Activated T-helper 1 cell treated with anti-CD3 and anti-CD28 coated beads, Interleukin-12 subunit alpha, Interleukin-12 subunit beta, Interleukin-2, Interleukin-4 antibody, amounts not matched to agents 30 ng/mL and 10 ng/mL and 1 ng/mL, durations not matched to agents 14 hours and 24 hours and 36 hours (primary cell): Measurements from ENCODE around the gene ZNF439. TPM values are rescaled to one million over a fixed set of nuclear protein-coding genes. Genes with fewer than 3 reads are reported as not detected.

Source experiments
- total RNA-seq: library from RNA; stranded (reverse); gene quantifications from 2 replicates; pipeline ENCODE4 v1.2.3, GENCODE V29; 2022

ZNF439 gene
- total RNA-seq, 1 donor from 2014 or later, result 3.6 TPM

Other genes starting within 250 kb of the ZNF439 start
- gene ZNF823, start 109.8 kb upstream of the ZNF439 start, total RNA-seq, result 2.5 and 2.8 TPM in 2 replicates
- 2.8 and 4.4 TPM in 2 replicates for gene ZNF441, start 81.7 kb upstream of the ZNF439 start, total RNA-seq
- gene ZNF491, start 50.2 kb upstream of the ZNF439 start, total RNA-seq, result 0.54 and 0.56 TPM in 2 replicates
- 6.7 and 9.2 TPM in 2 replicates for gene ZNF440, start 34.5 kb upstream of the ZNF439 start, total RNA-seq
- gene ZNF69, start 39.1 kb downstream of the ZNF439 start, total RNA-seq, result 0.16 and 0.29 TPM in 2 replicates
- gene ZNF700, start 76.4 kb downstream of the ZNF439 start, total RNA-seq, result 11.9 and 12.2 TPM in 2 replicates
- 0.49 and 1.1 TPM in 2 replicates for gene ZNF763, start 116.3 kb downstream of the ZNF439 start, total RNA-seq
- 0.39 TPM in 1 of 2 replicates, not detected in the other for gene ZNF433, start 187.0 kb downstream of the ZNF439 start, total RNA-seq
- gene ZNF878, start 204.2 kb downstream of the ZNF439 start, total RNA-seq, result 0.13 and 0.39 TPM in 2 replicates
- gene ZNF844, start 216.0 kb downstream of the ZNF439 start, total RNA-seq, result 0.73 and 0.86 TPM in 2 replicates